Islet of Langerhans (tissue), 1 donor: Measurements from ENCODE around the gene ARV1.
"Not testable (repeated sequence)": the region's sequence is repeated elsewhere in the genome, so short reads cannot be mapped to it uniquely, and the experiment has no call there.

Experiments used
- FAIRE-seq: peaks from one replicate; lab custom pipeline; 2011; peaks lifted over from hg19 to GRCh38; lab: Jason Lieb, UNC

The ARV1 gene

DNA sequence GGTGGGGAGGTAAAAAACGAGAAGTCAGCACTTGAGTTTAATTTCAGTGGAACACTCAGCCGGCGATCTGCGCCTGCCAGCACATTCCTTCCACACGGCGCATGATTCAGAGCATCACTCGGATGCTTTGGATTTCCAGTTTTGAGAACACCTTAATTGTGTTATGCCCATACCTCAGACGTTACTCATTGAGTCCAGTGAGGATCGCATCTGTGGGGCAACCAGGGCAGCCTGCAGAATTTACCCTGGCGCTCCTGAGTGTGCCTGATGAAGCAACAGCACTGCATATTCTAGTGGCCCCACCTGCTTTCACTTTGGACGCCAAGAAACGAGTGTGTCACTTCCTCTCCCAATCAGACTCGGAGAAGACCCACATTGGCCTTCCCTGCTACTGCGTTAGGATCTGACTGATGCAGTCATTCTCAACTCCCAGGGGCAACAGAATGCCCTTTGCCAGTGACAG is 41.3 kb downstream of the ARV1 start:
- FAIRE-seq: no peak

DNA sequence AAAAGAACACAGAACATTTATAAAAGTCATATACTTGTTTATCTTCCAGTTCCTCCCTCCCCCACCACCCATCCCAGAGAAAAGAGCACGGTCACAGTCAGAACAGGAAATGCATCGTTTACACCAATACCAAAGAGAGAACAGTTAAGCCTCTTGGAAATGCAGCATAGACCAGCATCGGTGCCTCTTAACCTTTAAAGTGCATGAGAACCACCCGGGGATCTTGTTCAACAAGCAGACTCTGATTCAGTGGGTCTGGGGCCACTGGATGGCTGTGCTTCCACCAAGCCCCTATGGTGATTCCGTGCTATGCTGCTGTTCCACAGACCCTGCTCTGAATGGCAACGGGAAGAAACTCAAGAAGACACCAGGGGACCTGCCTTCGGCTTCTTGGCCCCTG is 41.9 kb downstream of the ARV1 start:
- no peak for FAIRE-seq

DNA sequence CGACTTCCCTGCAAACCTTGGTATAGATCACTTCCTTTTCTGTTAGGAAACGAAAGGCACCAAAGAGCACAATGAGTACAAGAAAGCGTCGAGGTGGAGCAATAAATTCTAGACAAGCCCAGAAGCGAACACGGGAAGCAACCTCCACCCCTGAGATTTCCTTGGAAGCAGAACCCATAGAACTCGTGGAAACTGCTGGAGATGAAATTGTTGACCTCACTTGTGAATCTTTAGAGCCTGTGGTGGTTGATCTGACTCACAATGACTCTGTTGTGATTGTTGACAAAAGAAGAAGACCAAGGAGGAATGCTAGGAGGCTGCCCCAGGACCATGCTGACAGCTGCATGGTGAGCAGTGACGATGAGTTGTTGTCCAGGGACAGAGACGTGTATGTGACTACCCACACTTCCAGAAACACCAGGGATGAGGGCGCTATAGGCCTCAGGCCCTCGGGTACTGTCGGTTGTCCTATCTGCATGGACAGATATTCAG is 42.7 kb downstream of the ARV1 start:
- FAIRE-seq: no peak

DNA sequence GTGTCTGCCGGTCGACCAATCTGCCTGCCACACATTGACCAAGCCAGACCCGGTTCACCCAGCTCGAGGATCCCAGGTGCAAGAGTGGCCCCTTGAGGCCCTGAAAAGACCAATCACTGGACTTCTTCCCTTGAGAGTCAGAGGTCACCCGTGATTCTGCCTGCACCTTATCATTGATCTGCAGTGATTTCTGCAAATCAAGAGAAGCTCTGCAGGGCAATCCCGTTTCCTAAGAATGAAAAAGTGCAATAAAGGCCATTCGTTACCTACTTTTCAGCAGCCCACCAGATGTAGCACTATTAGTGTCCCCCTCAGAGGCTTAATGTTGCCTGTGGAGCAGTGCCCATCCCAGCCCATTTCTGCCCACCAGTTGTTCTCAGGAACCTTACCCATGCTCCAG is 43.6 kb downstream of the ARV1 start:
- not testable (repeated sequence) for FAIRE-seq

DNA sequence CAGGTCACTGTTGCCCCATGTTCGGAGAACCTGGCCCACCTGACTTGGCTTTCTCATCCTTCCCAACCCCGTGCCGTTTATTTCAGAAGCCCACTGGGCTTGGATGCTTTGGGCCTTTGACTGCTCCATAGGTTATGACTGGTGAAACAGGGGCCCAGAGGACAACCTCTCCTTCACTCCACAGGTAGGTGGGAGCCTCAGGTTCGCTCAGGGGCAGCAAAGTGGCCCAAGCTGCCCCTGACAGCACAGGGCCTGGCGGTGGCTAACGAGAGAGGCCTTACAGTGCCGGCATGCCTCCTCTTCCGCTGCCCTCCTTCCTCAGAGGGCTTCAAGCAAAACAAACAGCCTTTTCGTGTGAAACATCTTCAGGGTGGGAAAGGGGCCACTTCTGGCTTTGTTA is 44.3 kb downstream of the ARV1 start:
- no peak for FAIRE-seq

DNA sequence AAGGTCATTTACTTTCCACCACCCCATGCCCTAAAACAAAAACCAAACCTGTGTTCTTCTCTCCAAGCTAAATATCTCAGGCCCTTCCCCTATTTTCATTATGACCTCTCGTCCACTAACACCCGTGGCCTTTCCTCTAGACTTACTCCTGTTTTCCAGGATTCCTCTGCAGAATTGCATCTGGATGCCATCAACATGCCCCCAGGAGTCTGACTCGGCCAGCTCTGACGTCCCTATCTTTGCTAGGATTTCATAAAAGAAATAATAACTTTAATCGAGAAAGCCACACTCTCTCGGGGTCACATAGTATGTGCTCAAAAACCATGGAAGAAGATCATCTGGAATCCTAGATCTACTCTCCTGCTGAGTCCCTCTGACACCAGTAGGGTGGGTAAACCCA is 47.7 kb downstream of the ARV1 start:
- FAIRE-seq: no peak

DNA sequence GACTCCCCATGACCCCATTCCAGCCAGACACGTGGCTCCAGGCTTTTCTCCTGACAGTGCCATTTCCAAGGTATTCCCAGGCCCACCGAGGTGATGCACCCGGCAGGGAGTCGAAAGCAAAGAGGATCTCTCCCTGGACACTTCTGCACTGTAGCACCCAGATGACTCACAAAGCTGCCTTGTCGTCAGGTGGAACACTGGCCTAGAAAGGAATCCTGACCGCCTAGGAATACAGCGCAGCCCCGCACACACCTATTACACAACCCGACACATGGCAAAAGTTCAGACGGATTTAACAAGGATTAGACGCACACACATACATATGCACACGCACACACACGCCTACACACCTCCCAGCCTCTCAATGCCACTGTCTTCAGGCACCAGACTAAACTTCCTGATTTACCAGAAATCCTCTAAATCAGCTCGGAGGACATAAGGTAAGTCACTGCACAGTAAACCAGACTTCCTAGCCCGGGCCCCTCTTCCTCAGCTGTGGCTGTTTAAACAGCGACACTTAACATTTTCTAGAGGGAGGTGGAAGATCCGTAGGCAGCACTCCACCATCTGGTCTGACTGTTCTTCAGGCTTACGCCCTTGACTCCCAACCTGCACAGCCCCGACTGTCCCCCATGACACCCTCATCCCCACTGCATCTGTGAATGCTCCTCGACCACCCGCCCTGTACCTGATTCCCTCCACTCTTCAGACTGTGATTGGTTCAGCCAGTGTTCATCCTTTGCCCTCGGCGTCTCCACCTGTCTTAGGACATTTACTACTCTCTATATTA is 48.4 kb downstream of the ARV1 start:
- no peak for FAIRE-seq

DNA sequence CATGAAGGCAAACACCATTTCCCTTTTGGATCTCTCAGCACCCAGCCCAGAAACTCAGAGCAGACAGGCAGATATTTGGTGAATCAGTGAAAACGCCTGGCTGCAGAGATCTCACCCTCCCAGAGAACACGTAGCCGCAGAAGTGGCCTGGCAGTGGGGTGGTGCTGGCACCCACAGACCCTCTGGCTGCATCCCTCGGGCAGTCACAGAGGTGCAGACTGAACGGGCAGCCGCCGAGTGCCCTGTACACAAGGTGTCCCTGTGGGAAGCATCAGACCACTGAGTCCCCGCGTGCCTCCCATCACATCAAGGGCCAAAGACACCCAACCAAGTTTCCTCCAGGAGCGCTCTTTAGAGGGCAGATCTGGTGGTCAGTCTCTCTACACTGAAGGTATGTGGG is 49.1 kb downstream of the ARV1 start:
- no peak for FAIRE-seq

DNA sequence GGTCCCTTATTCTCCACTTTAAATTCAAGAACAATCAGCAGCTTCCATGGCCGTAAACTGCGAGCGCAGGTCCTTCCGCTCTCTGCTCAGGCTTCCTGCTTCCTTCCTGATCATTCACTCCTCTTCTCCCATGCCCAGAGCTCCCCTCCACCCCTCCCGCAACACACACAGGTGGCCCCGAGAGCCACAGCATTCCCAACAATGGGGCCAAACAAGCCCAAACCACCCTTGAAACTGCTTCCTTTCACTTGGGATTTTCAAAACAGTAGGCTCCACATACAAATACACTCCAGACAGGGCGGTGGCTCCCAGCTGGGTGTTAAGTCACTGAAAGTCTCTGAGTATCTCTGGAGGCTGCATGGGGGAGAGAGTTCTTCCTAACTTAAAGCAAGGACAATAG is 49.8 kb downstream of the ARV1 start:
- no peak for FAIRE-seq

DNA sequence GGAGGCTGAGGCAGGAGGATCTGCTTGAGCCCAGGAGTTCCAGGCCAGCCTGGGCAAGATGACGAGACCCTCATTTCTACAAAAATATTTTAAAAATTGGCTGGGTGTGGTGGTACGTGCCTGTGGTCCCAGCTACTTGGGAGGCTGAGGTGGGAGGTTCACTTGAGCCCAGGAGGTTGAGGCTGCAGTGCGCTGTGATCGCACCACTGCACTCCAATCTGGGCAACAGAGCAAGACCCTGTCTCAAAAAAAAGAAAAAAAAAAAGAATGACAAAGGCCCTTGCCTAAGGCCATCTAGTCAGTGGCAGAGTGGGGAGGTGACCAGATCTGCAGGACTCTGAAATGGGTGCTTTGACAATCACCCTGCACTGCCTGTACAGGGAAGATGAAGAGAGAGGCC is 50.4 kb downstream of the ARV1 start:
- FAIRE-seq: not testable (repeated sequence)

DNA sequence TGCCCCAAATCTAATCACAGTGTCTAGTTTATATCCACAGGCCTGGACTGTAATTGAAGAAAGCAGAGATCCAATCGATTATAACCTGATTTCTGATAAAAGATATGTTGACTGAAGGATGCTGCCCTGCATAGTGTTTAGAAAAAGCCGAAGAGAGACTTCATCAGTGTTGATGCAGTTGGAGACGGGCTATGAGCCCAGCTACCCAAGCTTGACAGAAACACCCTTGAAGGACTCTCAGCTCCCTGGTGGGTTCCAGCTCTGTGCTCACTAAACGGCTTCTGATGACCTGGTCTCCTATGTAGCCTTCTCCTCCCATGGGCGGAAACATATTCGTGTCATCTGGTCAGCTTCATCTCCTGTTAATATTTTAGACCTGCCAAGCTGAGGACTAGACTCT is 50.9 kb downstream of the ARV1 start:
- no peak for FAIRE-seq

DNA sequence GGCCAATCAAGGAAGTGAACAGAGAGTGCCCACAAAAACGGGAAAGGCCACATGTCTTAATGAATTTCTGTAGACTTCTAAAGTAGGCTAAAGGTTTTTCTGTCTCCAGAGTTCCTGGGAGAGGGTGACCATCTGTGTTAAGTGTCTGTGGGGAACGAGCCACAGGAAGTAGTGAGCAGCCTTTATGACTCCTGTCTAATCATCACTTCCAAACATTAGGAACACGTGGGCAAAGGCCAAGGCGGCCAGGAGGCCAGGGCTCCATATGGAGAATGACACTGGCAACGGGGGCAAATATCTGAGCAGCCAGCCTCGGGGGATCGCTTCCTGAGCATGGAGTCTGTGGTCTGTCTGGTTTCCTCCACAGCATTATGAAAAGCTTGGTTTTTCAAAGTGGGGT is 54.1 kb downstream of the ARV1 start:
- FAIRE-seq: no peak

DNA sequence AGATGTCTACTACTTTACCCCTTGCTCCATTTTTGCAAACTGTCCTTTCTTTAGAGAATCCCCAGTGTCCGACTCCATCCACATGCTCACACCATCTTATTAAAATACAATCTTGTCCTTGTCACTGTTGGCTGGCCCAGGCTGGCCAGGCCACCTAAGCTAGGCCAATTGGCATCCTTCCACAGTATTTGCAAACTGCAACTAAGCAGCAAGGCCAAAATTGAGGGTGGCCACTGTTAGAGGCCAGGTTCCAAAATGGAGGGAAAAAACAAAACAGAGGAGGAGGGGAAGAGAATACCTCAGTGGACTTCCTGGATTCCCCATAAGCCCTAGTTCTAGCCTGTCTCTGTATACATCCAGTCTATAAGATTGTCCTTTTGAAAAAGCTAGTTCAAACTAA is 56.9 kb downstream of the ARV1 start:
- no peak for FAIRE-seq

DNA sequence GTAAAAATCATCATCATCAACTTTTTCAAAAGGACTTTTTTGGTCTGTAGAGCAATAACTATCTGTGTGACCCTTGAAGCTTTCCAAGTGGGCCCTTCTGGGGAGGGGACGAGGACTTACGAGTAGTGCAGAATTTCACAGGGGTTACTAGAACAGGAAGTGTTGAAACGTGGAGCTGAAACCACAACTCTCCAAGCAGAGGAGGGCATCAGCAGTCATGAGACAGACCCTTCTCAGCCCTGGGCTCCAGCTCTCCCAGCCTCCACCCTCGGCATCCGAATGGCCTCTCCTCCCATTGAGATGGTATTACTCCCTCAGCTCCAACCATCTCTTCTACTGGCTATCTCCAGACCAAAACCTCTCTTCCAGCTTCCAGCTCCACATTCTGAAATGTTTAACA is 57.5 kb downstream of the ARV1 start:
- no peak for FAIRE-seq

DNA sequence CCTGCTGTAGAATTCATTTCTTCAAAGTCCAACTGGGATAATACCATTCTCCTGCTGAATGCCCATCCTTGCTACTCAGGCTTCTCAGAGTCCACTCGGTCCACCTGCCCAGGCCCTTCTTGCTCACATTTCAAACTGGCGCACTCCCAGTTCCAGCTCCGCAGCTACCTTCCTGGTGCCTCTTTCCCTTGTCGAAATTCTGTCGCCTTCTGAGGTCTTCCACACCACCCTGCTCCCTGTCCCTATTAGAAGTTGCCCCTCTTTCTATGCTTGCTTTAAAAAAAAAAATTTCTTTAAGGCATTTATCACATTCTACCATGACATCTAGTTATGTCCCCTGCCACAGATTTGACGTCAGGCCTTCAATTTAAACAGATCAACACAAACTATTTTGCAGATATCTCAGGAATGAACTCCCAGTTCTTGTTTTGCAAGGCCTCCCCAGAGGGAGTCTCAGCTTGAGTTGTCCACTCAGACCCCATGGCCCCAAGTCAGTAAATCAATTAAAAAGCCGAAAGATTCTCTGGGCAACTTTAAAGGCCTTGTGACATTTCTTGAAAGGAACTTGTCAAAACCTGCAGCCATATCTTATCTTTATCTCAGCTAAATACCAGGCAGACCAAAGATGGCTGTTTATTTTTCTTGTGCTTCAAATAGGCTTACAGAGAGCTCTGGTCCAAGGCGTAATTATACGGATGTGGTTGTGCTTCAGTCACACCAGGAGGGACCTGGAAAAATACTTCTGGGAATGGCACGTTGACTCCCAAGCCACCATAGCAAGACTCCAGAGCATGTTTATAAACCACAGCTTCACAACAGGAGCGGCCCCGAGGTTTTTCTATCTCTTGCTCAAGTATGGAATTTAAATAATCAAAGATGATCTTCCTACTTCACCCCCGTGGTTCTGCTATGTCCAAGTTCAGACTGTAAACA is 59.0 kb downstream of the ARV1 start:
- no peak for FAIRE-seq

DNA sequence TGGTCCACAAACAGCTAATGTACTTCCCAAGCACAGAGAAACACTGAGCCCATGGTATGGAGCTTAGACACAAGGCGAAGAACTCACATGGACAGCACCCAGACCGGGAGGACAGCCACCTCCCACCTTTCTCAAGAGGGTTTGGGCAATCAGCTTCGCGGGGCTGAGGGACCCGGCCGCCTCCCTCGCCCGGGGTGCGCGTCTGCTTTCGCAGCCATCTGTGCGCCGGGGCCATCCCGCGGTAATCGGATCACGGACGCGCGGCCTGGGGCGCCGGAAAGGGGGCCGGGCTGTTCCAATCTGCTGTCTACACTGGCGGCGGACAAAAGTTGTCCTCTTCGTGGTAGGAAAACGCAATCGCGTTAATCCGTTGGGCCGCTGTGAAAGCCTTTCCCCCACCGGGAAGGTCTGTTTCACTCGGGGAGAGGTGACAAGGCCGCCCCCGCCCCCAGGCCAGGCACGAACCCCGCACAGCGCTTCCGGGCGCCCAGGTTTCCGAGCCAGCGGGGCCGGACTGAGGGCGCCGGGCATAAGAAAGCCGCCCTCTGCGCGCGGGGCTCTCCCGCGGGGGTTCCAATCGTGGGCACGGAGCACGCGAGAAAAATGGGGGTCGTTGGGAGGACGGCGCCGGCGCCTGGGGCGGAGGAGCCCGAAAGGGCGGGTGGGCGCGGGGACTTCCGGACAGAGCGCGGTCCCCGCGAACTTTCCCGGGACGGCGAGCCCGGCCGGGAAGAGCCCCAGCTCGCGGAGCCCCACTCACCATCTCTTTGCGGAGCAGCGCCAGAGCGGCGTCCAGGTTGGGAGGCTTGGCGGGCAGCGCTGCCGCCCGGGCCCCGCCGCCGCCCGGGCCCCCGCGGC is 60.5 kb downstream of the ARV1 start:
- FAIRE-seq: no peak

DNA sequence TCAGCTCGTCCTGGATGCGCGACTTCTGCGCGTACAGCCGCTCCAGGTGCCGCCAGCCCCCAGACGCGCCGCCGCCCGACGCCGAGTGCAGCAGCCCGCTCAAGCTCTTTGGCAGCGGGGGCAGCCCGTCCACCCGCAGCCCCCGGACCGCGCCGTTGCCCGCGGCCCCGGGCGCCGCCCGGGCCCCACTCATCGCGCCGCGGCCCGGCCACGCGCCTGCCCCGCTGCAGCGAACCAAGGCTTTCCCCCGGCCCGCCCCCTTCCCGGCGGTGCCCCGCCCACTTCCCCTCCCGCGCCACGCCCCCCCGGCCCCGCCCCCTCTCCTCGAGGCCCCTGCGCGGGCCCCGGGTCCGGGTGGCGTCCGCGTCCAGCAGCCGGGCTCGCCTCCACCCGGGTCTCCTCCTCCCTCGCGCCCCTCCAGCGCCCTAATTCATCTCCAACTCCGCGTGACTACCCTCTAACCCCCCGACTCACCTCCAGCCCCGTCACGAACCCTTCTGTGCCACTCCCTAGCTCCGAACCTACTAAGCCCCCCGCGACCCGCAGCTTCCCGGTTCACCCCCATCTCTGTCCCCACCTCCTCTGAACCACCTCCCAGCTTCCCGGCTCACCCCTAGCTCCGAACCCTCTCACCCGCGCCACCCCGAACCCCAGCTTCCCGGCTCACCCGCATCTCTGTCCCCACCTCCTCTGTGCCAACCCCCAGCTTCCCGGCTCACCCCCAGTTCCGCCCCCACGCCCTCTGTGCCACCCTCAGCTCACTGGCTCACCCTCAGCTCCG is 61.3 kb downstream of the ARV1 start, which contains the start of gene FAM89A:
Gene FAM89A (minus strand): TSS at position 236 of the 781 bp plus-strand sequence. CDS start 43 bp downstream, at position 193.
- FAIRE-seq: no peak

DNA sequence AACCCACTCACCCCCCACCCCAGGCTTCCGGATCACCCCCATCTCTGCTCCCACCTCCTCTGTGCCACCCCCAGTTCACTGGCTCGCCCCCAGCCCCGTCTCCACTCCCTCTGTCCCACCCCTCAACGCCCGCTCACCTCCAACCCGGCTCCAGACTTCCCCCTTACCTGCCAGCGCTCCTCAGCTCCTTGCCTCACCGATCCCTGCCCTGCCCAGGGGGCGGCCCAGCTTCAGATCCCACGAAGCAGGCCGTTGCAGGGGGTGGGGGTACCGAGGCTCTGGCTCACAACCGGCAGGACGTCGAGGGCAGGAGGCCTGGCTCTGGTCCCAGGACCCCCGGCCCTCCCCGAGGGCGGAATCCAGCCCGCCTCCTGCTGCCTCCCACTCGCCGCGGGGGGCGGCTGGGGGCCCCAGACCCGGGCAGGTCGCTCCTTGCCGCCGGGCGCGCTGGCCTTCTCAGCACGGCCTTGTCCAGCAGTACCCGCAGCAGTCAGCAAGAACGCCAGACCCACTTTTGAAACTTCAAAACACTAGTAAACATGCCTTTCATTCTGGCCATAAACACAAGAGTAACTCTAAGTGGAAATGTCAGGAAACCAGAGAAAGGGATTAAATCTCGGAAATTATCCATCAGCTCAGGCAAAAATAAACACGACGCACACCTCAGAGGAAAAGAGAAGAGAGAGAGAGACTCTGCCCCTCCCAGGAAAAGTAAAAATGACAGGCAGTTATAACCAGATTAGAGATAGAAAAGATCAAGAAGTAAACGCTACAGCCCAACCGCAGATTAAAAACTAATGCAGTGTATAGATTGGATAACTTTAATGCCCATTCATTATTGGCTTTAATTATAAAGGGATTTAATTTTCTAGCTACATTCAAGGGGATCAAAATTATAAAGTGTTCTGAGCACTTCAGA is 62.2 kb downstream of the ARV1 start:
- FAIRE-seq: no peak

DNA sequence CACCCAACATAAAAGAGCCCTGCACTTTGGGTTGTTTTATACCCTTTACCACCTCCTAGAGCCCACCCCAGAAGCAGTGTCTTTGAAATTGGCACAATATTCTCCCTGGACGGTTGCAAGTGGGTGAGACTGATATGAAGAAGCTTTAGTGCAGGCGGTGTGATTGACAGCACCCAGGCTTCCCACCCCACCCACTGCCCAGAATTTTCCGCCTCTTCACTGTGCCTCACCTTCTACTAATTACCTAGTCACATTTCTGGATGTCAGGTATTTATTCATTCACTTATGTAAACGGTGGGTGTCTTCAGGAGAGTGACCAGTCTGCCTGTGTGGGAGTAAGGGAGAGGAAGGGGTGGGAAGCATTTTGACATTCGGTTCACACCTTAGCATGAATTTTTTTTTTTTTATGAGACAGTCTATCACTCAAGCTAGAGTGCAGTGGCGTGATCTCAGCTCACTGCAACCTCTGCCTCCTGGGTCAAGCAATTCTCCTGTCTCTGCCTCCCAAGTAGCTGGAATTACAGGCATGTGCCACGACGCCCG is 62.9 kb downstream of the ARV1 start:
- no peak for FAIRE-seq

DNA sequence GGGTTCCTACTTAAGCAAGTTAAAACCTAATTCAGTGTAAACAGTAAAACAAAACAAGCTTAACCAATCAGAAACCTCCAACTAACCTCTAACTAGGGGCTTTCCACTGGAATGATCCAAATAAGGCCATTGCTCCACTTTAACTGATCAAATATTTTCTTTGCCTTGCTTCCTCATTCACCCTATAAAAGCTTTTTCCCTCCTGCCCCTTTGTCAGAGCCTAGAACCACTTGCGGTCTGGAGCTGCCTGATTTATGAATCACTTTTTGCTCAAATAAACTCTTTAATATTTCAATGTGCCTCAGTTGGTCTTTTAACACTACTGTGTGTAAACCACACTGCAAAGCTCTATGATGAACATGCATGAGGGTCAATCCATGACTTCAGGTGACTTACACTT is 65.7 kb downstream of the ARV1 start:
- FAIRE-seq: no peak
